Retinal pigment epithelial cell (primary cell): Measurements from ENCODE around the gene C16orf87.

Experiments
- DNase-seq: peaks from one replicate; pipeline ENCODE4 v3.0.0-alpha.2; 2010; ENCODE audit warnings: low read depth
- H3K4me3 ChIP-seq: 2 replicates; pipeline ENCODE4 v1.5.1; 2011; ENCODE audit warnings: mild to moderate bottlenecking, low read length, control low read depth, moderate library complexity
- TF ChIP-seq, protein P1 (sequence below): conservative IDR thresholded peaks from 2 replicates; pipeline ENCODE4 v1.5.1; 2011; ENCODE audit warnings: low read depth, low read length, control low read depth, inconsistent platforms

C16orf87 gene

DNA sequence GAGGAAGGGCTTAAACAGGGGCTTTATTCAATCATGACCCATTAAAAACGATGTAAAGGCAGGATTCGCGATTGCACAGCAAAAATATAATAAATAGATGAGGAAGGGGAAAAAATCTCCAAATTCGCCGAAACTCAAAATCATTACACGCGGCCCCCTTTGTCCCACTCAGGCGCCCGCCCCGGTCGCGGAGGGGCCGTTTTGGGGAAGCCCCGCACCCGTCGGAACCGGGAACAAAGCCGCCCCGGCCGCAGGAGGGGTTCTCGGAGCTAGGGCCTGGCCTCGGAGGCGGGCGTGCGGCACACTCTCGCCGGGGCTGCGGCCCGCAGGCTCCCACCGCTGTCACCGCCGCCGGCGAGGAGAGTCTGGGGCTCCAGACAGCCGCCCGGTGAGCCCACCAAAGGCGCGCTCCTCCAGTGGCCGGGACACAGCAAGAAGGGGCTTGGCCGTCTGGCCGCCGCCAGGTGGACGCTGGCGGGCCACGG, 521 bp downstream of the C16orf87 start:
- DNase-seq: no peak
- TF ChIP-seq, protein P1, sequence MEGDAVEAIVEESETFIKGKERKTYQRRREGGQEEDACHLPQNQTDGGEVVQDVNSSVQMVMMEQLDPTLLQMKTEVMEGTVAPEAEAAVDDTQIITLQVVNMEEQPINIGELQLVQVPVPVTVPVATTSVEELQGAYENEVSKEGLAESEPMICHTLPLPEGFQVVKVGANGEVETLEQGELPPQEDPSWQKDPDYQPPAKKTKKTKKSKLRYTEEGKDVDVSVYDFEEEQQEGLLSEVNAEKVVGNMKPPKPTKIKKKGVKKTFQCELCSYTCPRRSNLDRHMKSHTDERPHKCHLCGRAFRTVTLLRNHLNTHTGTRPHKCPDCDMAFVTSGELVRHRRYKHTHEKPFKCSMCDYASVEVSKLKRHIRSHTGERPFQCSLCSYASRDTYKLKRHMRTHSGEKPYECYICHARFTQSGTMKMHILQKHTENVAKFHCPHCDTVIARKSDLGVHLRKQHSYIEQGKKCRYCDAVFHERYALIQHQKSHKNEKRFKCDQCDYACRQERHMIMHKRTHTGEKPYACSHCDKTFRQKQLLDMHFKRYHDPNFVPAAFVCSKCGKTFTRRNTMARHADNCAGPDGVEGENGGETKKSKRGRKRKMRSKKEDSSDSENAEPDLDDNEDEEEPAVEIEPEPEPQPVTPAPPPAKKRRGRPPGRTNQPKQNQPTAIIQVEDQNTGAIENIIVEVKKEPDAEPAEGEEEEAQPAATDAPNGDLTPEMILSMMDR: no peak
- H3K4me3 ChIP-seq: peak overlapping the region; percentile 90

DNA sequence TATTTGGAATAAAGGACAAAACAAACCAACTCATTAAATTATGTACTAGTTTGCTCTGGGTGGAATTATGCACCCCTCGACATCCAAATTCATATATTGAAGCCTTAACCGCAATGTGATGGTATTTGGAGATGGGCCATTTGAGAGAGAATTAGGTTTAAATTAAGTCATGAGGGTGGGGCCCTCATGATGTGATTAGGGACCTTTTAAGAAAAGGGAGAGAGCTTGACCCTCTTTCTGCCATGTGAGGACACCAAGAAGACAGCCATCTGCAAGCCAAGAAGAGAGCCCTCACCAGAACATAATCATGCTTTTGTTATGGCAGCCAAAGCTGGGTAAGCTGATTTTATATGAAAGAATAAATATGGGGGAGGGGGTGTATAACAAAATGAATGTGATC, 2.0 kb downstream of the C16orf87 start:
- TF ChIP-seq, protein P1: no peak
- peak overlapping the region; percentile 90 for H3K4me3 ChIP-seq
- DNase-seq: no peak

DNA sequence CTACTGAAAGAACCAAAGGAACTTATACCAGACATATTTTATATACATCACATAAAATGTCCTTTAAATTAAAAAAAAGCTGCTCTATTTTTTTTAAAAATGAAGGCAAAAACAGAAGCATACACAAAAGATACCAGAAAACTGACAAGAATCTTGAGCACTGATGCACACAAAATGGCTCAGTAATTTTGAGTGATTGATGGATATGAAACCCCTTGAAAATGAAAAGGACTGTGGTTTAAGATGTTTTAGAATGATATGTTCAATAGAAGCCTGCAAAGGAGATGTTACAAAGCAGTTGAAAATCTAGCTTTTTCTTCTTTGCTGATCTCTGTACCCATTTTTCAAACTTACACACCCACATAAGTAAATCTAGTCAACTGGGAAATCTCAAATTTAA, 2.7 kb downstream of the C16orf87 start:
- TF ChIP-seq, protein P1: no peak
- no peak overlapping the region for H3K4me3 ChIP-seq
- DNase-seq: no peak

DNA sequence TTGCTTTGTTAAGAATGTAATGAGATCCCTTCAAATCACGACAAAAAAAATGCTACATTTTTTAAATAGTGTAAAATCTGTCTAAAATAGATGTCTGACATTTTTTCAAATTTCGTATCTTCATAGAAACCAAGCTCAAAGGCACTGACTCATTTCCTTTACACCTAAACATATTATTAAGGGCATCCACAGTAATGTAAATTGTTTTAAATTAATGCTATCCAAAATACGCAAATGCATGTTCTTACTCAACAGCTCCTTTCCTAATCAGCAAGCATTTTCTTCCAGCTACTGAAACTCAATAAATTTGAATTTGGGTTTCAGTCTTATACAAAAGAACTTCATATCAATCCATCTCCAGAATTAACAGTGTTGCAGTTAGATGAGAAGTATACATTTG, 4.3 kb downstream of the C16orf87 start:
- TF ChIP-seq, protein P1: no peak
- DNase-seq: no peak
- no peak overlapping the region for H3K4me3 ChIP-seq

DNA sequence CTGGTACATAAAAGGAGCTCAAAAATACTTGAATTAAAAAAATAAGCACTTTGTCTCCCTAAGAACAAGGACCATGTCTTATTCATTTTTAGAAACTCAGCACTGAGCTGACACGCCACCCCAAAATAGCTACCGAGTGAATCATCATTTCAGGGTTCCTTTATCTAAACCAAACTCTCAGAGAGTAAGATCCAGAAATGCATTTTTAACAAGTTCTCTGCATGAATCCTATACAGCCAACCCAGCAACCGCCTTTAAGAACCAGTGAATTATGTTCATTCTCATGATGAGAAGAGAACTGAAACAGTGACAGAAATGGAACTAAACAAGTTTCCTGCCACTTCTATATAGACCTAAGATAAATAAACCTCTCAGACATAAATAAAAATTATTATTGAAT, 8.7 kb downstream of the C16orf87 start:
- no peak overlapping the region for H3K4me3 ChIP-seq
- TF ChIP-seq, protein P1: no peak
- no peak for DNase-seq

DNA sequence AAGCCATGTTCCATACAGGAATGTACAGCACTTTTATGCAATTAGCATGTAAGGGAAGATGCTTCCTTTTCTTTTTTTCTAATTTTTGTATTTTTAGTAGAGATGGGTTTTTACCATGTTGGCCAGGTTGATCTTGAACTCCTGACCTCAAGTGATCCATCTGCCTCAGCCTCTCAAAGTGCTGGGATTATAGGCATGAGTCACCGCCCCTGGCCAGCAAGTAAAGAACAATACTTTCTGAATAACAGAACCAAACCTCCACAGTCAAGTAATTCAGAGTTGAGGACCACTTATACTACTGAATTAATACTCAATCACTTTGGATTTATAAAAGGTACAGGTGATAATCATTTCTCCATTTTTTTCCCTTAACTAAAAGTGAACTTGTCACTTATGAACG, 13.0 kb downstream of the C16orf87 start:
- no peak for DNase-seq
- no peak overlapping the region for H3K4me3 ChIP-seq
- TF ChIP-seq, protein P1: no peak

- TF ChIP-seq, protein P1: no peak
- no peak for DNase-seq
- H3K4me3 ChIP-seq: no peak overlapping the region
Measured at GRCh38 chr16:46814790-46815189, 16.2 kb downstream of the C16orf87 start.
